Tibial nerve (tissue), 4 donors: ENCODE results near the gene MAST2. TPM values are rescaled to one million over a fixed set of nuclear protein-coding genes. Genes with fewer than 3 reads are reported as not detected.

ENCODE experiments used
- DNase-seq, 2 donors: peaks; one replicate each; pipeline ENCODE4 v3.0.0-alpha.2; 2019; ENCODE audit warnings: low spot score in 2 of 2
- H3K27ac ChIP-seq, 4 donors: fragments of 200-600 bp; sonication (generic) in 3 of 4; one replicate each; pipeline ENCODE4 v1.5.1; 2017 to 2019; ENCODE audit warnings: mild to moderate bottlenecking in 1 of 4
- H3K27me3 ChIP-seq, 2 donors: fragments of 200-600 bp; sonication (generic) in 1 of 2; one replicate each; pipeline versions ENCODE4 v1.5.1 to v1.6.0; 2017 to 2019
- H3K36me3 ChIP-seq, 3 donors: fragments of 200-600 bp; sonication (generic); one replicate each; pipeline ENCODE4 v1.5.1; 2018 to 2019
- H3K4me1 ChIP-seq, 4 donors: fragments of 200-600 bp; sonication (generic) in 3 of 4; one replicate each; pipeline ENCODE4 v1.5.1; 2017 to 2019
- H3K4me3 ChIP-seq, 4 donors: fragments of 200-600 bp; sonication (generic) in 3 of 4; one replicate each; pipeline ENCODE4 v1.5.1; 2017 to 2019; ENCODE audit warnings: mild to moderate bottlenecking in 1 of 4, moderate library complexity in 1 of 4
- H3K9me3 ChIP-seq, 4 donors: fragments of 200-600 bp; sonication (generic) in 3 of 4; one replicate each; pipeline ENCODE4 v1.5.1; 2017 to 2019
- EP300 ChIP-seq, 2 donors: sonication (generic); formaldehyde crosslinking; IDR thresholded peaks; one replicate each; pipeline ENCODE4 v1.6.1; 2017; ENCODE audit warnings: antibody characterized with exemption in 2 of 2, mild to moderate bottlenecking in 1 of 2
- POLR2A ChIP-seq, 2 donors: fragments of 450-650 bp; IDR thresholded peaks; one replicate each; pipeline ENCODE4 v1.6.1; 2017; ENCODE audit warnings: antibody characterized with exemption in 2 of 2, mild to moderate bottlenecking in 2 of 2, moderate library complexity in 2 of 2
- WGBS, 2 donors: methylation state at CpG; one replicate each; pipeline ENCODE4 v1.1.5; 2018; 5-methylcytosine and 5-hydroxymethylcytosine counted together
- total RNA-seq, 4 donors: library from RNA; depleted of rRNA; stranded (reverse); fragments of >200 nt; gene quantifications; one replicate each; pipeline ENCODE4 v1.1.0, GENCODE V29; 2016
- TF ChIP-seq, protein P1 (sequence below), 5 experiments: fragments of 200-600 bp in 3 of 5; fragments of 450-650 bp in 2 of 5; sonication (generic) in 3 of 5; IDR thresholded peaks; one replicate each; pipeline ENCODE4 v1.5.1; 2016 to 2019; ENCODE audit warnings: antibody characterized with exemption in 5 of 5, mild to moderate bottlenecking in 3 of 5, moderate library complexity in 2 of 5

Gene MAST2
- total RNA-seq, 4 donors from 2014 or later, result 38.0 to 122 (median 57.1) TPM

DNA sequence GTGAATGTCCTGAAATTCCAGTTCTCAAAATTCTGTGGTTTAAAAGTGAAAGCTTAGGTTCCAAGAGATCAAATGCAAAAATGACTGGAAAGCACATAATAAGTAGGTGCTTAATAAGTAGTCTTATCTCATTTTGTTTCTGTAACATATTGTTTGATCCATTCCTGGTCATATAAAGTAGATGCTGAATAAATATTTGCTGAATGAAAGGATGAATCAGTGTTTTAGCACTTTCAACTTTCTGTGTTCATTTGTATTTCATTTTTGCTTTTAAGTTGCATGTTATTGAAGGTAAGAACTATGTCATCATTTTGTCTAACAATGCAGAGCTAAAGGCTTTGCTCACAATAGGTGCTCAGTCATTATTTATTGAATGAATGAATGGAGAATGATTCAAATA, 6.3 kb downstream of the MAST2 start:
- Histone ChIP-seq H3K4me1 (peaks cover 0 to 7% (median 0%) of the 10 kb centered on the region in 4 donors), H3K27ac (no peak overlapping the region), H3K4me3 (no peak overlapping the region), H3K9me3 (no peaks in the 10 kb centered on the region), H3K27me3 (no peaks in the 10 kb centered on the region), H3K36me3 (peaks cover 0 to 9% (median 0%) of the 10 kb centered on the region in 3 donors)
- TF ChIP-seq, protein P1, sequence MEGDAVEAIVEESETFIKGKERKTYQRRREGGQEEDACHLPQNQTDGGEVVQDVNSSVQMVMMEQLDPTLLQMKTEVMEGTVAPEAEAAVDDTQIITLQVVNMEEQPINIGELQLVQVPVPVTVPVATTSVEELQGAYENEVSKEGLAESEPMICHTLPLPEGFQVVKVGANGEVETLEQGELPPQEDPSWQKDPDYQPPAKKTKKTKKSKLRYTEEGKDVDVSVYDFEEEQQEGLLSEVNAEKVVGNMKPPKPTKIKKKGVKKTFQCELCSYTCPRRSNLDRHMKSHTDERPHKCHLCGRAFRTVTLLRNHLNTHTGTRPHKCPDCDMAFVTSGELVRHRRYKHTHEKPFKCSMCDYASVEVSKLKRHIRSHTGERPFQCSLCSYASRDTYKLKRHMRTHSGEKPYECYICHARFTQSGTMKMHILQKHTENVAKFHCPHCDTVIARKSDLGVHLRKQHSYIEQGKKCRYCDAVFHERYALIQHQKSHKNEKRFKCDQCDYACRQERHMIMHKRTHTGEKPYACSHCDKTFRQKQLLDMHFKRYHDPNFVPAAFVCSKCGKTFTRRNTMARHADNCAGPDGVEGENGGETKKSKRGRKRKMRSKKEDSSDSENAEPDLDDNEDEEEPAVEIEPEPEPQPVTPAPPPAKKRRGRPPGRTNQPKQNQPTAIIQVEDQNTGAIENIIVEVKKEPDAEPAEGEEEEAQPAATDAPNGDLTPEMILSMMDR (IDR thresholded peaks at IDR 0.05), result no peak
- no peak for TF ChIP-seq POLR2A (IDR thresholded peaks at IDR 0.05)
- no peak for TF ChIP-seq EP300 (IDR thresholded peaks at IDR 0.05)
- DNase-seq, result no peak

DNA sequence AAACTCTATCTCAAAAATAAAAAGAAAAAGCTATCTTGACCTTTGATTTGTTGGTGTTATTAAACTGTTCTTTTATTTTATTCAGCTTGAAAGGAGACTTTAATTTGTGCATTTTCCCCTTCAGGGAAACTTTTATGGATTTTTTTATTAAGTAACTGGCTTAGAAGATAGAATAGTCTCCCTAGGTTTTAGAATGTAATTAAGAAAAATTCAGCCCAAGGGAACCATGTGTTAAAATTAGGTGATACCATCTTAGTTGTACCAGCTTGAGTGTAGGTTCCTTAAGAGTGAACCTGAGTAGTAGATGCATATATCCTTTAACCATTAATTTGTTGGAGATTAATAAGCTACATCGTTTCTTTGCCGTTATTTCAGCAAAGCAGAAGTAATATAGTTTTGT, 11.4 kb downstream of the MAST2 start:
- no peak overlapping the region for H3K4me3 ChIP-seq
- WGBS, 2 donors, result 96 to 97% methylated on average over 2 of the region's 2 CpGs
- H3K4me1 ChIP-seq, result no peaks in the 10 kb centered on the region
- H3K27ac ChIP-seq, result no peak overlapping the region
- no peak for DNase-seq
- H3K9me3 ChIP-seq, result peaks cover 0 to 9% (median 0%) of the 10 kb centered on the region in 4 donors
- peaks cover 0 to 3% (median 0%) of the 10 kb centered on the region in 3 donors for H3K36me3 ChIP-seq
- no peak for TF ChIP-seq POLR2A (IDR thresholded peaks at IDR 0.05)
- no peak for TF ChIP-seq EP300 (IDR thresholded peaks at IDR 0.05)
- TF ChIP-seq, protein P1 (IDR thresholded peaks at IDR 0.05), result no peak
- H3K27me3 ChIP-seq, result no peaks in the 10 kb centered on the region

DNA sequence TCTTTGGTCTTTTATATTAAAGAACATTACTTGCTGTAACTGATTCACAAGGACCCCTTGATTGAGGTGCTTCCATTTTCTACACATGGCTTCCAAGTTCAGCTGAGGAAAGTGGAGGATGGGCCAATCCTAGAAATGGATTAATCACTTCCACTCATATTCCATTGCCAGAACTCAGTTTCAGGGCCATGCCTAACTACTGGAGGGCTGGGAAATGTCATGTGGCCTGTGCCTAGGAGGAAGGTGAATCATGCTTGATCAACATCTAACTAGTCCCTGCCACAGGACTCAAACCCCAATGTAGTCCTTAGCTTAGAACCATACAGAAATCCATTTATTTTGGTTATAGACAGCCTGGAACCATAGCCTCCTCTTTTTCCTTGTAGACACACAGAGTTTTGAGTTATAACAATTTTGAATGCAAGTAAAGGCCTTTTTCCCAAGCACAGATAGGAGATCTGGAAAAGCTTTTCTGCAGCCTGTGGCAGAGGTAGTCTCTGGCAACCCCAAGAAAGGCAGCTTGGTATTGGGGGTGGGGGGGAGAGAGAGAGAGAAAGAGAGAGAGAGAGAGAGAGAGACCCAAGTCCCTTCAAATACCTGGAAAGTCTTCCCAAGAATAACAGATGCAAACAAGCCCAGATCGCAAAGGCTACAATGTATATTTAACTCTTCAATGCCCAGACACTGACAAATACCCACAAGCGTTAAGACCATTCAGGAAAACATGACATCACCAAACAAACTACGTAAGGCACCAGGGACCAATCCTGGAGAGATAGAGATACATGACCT, 12.5 kb downstream of the MAST2 start:
- no peaks in the 10 kb centered on the region for H3K27me3 ChIP-seq
- H3K27ac ChIP-seq, result no peak overlapping the region
- H3K9me3 ChIP-seq, result peaks cover 0 to 20% (median under 1%) of the 10 kb centered on the region in 4 donors
- peaks cover 0 to 3% (median 0%) of the 10 kb centered on the region in 3 donors for H3K36me3 ChIP-seq
- H3K4me1 ChIP-seq, result no peaks in the 10 kb centered on the region
- no peak overlapping the region for H3K4me3 ChIP-seq
- TF ChIP-seq POLR2A (IDR thresholded peaks at IDR 0.05) (no peak), EP300 (IDR thresholded peaks at IDR 0.05) (no peak)
- TF ChIP-seq, protein P1 (IDR thresholded peaks at IDR 0.05), result no peak
- 66 to 84% methylated on average over 3 of the region's 3 CpGs for WGBS, 2 donors
- DNase-seq, result no peak

DNA sequence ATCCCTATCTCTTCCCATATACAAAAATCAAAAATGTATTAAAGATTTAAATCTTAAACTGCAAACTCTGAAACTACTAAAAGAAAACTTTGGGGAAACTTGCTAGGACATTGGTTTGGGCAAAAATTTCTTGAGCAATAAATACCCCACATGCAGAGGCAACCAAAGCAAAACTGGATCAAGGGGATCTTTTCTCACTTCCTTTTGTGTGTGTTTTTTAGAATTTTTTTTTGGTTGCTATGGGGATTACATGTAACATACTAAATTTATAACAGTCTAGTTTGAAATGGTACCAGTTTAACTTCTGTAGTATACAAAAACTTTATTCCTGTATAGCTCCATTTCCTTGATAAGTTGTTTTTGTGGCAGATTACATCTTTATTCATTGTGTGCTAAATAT, 16.8 kb downstream of the MAST2 start:
- TF ChIP-seq POLR2A (IDR thresholded peaks at IDR 0.05), result no peak
- H3K27me3 ChIP-seq, result no peaks in the 10 kb centered on the region
- DNase-seq, result no peak
- H3K27ac ChIP-seq, result no peak overlapping the region
- H3K9me3 ChIP-seq, result peaks cover 0 to 28% (median 2%) of the 10 kb centered on the region in 4 donors
- no peaks in the 10 kb centered on the region for H3K4me1 ChIP-seq
- H3K4me3 ChIP-seq, result no peak overlapping the region
- H3K36me3 ChIP-seq, result peaks cover 0 to 15% (median 0%) of the 10 kb centered on the region in 3 donors

GRCh38 chr1:45820788-45821187, 17.4 kb downstream of the MAST2 start:
- Histone ChIP-seq H3K9me3 (peaks cover 0 to 28% (median 2%) of the 10 kb centered on the region in 4 donors), H3K4me3 (no peak overlapping the region), H3K4me1 (no peaks in the 10 kb centered on the region), H3K36me3 (peaks cover 0 to 21% (median 0%) of the 10 kb centered on the region in 3 donors), H3K27me3 (no peaks in the 10 kb centered on the region), H3K27ac (no peak overlapping the region)
- WGBS, 2 donors, result 92 to 93% methylated on average over 3 of the region's 3 CpGs
- no peak for DNase-seq
- TF ChIP-seq EP300 (IDR thresholded peaks at IDR 0.05), result no peak
- no peak for TF ChIP-seq POLR2A (IDR thresholded peaks at IDR 0.05)
- TF ChIP-seq, protein P1 (IDR thresholded peaks at IDR 0.05), result no peak
